Neural progenitor cell (in vitro differentiated cells): ENCODE results near the gene MSANTD3. TPM values are rescaled to one million over a fixed set of nuclear protein-coding genes. Genes with fewer than 3 reads are reported as not detected.
"Not testable (repeated sequence)": the region's sequence is repeated elsewhere in the genome, so short reads cannot be mapped to it uniquely, and the experiment has no call there.

Experiments
- DNase-seq: peaks from one replicate; pipeline ENCODE4 v3.0.0-alpha.2; 2016; ENCODE audit warnings: low spot score
- H2AFZ ChIP-seq: fragments of 200-600 bp; sonication (generic); replicated peaks from 2 replicates; pipeline ENCODE4 v1.6.1; 2016; ENCODE audit warnings: antibody characterized with exemption
- H3F3A ChIP-seq: fragments of 200-600 bp; sonication (generic); 2 replicates; pipeline ENCODE4 v1.6.1; 2016; ENCODE audit warnings: antibody characterized with exemption, low read depth
- H3K27ac ChIP-seq: fragments of 200-600 bp; sonication (generic); 2 replicates; pipeline ENCODE4 v1.5.1; 2016; ENCODE audit warnings: mild to moderate bottlenecking
- H3K27me3 ChIP-seq: fragments of 200-600 bp; sonication (generic); 2 replicates; pipeline ENCODE4 v1.6.1; 2016; ENCODE audit warnings: mild to moderate bottlenecking, moderate library complexity
- H3K36me3 ChIP-seq: fragments of 200-600 bp; sonication (generic); 2 replicates; pipeline ENCODE4 v1.5.1; 2016
- H3K4me1 ChIP-seq: fragments of 200-600 bp; sonication (generic); 2 replicates; pipeline ENCODE4 v1.6.1; 2016; ENCODE audit warnings: mixed run types
- H3K4me2 ChIP-seq: fragments of 200-600 bp; sonication (generic); 2 replicates; pipeline ENCODE4 v1.6.1; 2016
- H3K4me3 ChIP-seq: fragments of 200-600 bp; sonication (generic); 2 replicates; pipeline ENCODE4 v1.5.1; 2016
- H3K79me2 ChIP-seq: fragments of 200-600 bp; sonication (generic); 2 replicates; pipeline ENCODE4 v1.6.1; 2016; ENCODE audit warnings: low read depth
- H3K9ac ChIP-seq: fragments of 200-600 bp; sonication (generic); 2 replicates; pipeline ENCODE4 v1.6.1; 2016
- H3K9me3 ChIP-seq: fragments of 200-600 bp; sonication (generic); 2 replicates; pipeline ENCODE4 v1.5.1; 2016; ENCODE audit warnings: low read depth
- H4K20me1 ChIP-seq: fragments of 200-600 bp; sonication (generic); 2 replicates; pipeline ENCODE4 v1.6.1; 2016; ENCODE audit warnings: low read depth
- H3K27ac Mint-ChIP-seq: 3 replicates; pipeline ENCODE4 v1.8.0; 2021; ENCODE audit warnings: mixed read lengths
- H3K27me3 Mint-ChIP-seq: 2 replicates; pipeline ENCODE4 v1.8.0; 2022; ENCODE audit warnings: low read depth, mild to moderate bottlenecking, inconsistent platforms, moderate library complexity, mixed read lengths; ENCODE audit not compliant: insufficient read depth
- H3K36me3 Mint-ChIP-seq: 3 replicates; pipeline ENCODE4 v1.8.0; 2021; ENCODE audit warnings: mixed read lengths
- H3K4me1 Mint-ChIP-seq: 3 replicates; pipeline ENCODE4 v1.8.0; 2021; ENCODE audit warnings: mixed read lengths
- H3K4me3 Mint-ChIP-seq: 3 replicates; pipeline ENCODE4 v1.8.0; 2021; ENCODE audit warnings: mild to moderate bottlenecking, moderate library complexity, mixed read lengths
- H3K9me3 Mint-ChIP-seq: 3 replicates; pipeline ENCODE4 v1.8.0; 2020; ENCODE audit warnings: mixed read lengths
- CTCF ChIP-seq: fragments of 200-600 bp; sonication (generic); IDR thresholded peaks from 2 replicates; pipeline ENCODE4 v1.5.1; 2017; ENCODE audit warnings: antibody characterized with exemption, mild to moderate bottlenecking
- EZH2 ChIP-seq: fragments of 200-600 bp; sonication (generic); IDR thresholded peaks from 2 replicates; pipeline ENCODE4 v1.6.1; 2017; ENCODE audit warnings: antibody characterized with exemption, mild to moderate bottlenecking, moderate library complexity
- EZH2phosphoT487 ChIP-seq: fragments of 200-600 bp; sonication (generic); IDR thresholded peaks from 2 replicates; pipeline ENCODE4 v1.6.1; 2017; ENCODE audit warnings: antibody characterized with exemption
- total RNA-seq: library from RNA; depleted of rRNA; stranded (reverse); fragments of >200 nt; gene quantifications from 2 replicates; pipeline ENCODE4 v1.2.3, GENCODE V29; 2015; ENCODE audit warnings: low replicate concordance

MSANTD3 gene
- total RNA-seq, 1 donor from 2014 or later: 67.7 TPM

- Histone ChIP-seq H3K4me1 (peaks cover 11% of the 10 kb centered on the region), H4K20me1 (peaks cover 33% of the 10 kb centered on the region), H3K27ac (no peak overlapping the region), H2AFZ (no peak overlapping the region), H3K4me3 (no peak overlapping the region), H3K4me2 (no peak overlapping the region), H3K79me2 (peaks cover 95% of the 10 kb centered on the region), H3K9me3 (no peaks in the 10 kb centered on the region), H3K36me3 (no peaks in the 10 kb centered on the region), H3K9ac (no peak overlapping the region), H3K27me3 (no peaks in the 10 kb centered on the region), H3F3A (peaks cover 15% of the 10 kb centered on the region)
- Mint-ChIP-seq H3K4me1 (peaks cover 9% of the 10 kb centered on the region), H3K27ac (no peak overlapping the region), H3K4me3 (no peak overlapping the region), H3K9me3 (no peaks in the 10 kb centered on the region), H3K36me3 (peaks cover 14% of the 10 kb centered on the region), H3K27me3 (no peaks in the 10 kb centered on the region)
- TF ChIP-seq CTCF (no peak), EZH2phosphoT487 (no peak), EZH2 (no peak)
- DNase-seq: no peak
Observed at GRCh38 chr9:100440071-100440470, 13.1 kb downstream of the MSANTD3 start.

GRCh38 chr9:100440487-100440886 is 13.5 kb downstream of the MSANTD3 start:
- H3K9me3 Mint-ChIP-seq, H3K4me1 Mint-ChIP-seq, DNase-seq, H3K4me3 ChIP-seq, H3K9ac ChIP-seq, H3K27me3 Mint-ChIP-seq, H2AFZ ChIP-seq, H3K27me3 ChIP-seq, H3K36me3 ChIP-seq, H3K4me3 Mint-ChIP-seq, H3K4me2 ChIP-seq, H3K27ac Mint-ChIP-seq, H3K9me3 ChIP-seq, H3K27ac ChIP-seq: not testable (repeated sequence)
- Histone ChIP-seq H4K20me1 (peaks cover 35% of the 10 kb centered on the region), H3K4me1 (peaks cover 11% of the 10 kb centered on the region), H3K79me2 (peaks cover 95% of the 10 kb centered on the region), H3F3A (peaks cover 15% of the 10 kb centered on the region)
- peaks cover 14% of the 10 kb centered on the region for H3K36me3 Mint-ChIP-seq

GRCh38 chr9:100441911-100442361 is 15.0 kb downstream of the MSANTD3 start:
- TF ChIP-seq EZH2phosphoT487 (no peak), CTCF (no peak), EZH2 (no peak)
- Mint-ChIP-seq H3K4me1 (peaks cover 9% of the 10 kb centered on the region), H3K9me3 (no peaks in the 10 kb centered on the region), H3K36me3 (peaks cover 21% of the 10 kb centered on the region), H3K4me3 (no peak overlapping the region), H3K27me3 (no peaks in the 10 kb centered on the region), H3K27ac (no peak overlapping the region)
- H3K36me3 ChIP-seq: peaks cover 8% of the 10 kb centered on the region
- H4K20me1 ChIP-seq: peaks cover 46% of the 10 kb centered on the region
- H3K4me2 ChIP-seq: no peak overlapping the region
- no peak overlapping the region for H3K27ac ChIP-seq
- H3K27me3 ChIP-seq: no peaks in the 10 kb centered on the region
- H3K79me2 ChIP-seq: peaks cover 92% of the 10 kb centered on the region
- H3F3A ChIP-seq: peaks cover 24% of the 10 kb centered on the region
- no peak overlapping the region for H2AFZ ChIP-seq
- no peaks in the 10 kb centered on the region for H3K9me3 ChIP-seq
- H3K9ac ChIP-seq: no peak overlapping the region
- H3K4me1 ChIP-seq: peaks cover 16% of the 10 kb centered on the region
- no peak overlapping the region for H3K4me3 ChIP-seq
- DNase-seq: no peak

- H3K9me3 ChIP-seq: no peaks in the 10 kb centered on the region
- H3K9ac ChIP-seq: no peak overlapping the region
- H3K4me3 Mint-ChIP-seq: no peak overlapping the region
- peaks cover 75% of the 10 kb centered on the region for H3K79me2 ChIP-seq
- no peak overlapping the region for H3K4me2 ChIP-seq
- H2AFZ ChIP-seq: no peak overlapping the region
- no peak overlapping the region for H3K4me3 ChIP-seq
- no peak for DNase-seq
- H4K20me1 ChIP-seq: peaks cover 48% of the 10 kb centered on the region
- peaks cover 27% of the 10 kb centered on the region for H3K36me3 Mint-ChIP-seq
- peaks cover 24% of the 10 kb centered on the region for H3F3A ChIP-seq
- H3K27me3 Mint-ChIP-seq: no peaks in the 10 kb centered on the region
- H3K27me3 ChIP-seq: no peaks in the 10 kb centered on the region
- no peak overlapping the region for H3K27ac ChIP-seq
- TF ChIP-seq EZH2 (no peak), CTCF (no peak), EZH2phosphoT487 (no peak)
- H3K36me3 ChIP-seq: peaks cover 8% of the 10 kb centered on the region
- H3K4me1 ChIP-seq: peaks cover 16% of the 10 kb centered on the region
- no peak overlapping the region for H3K27ac Mint-ChIP-seq
- peaks cover 9% of the 10 kb centered on the region for H3K4me1 Mint-ChIP-seq
- no peaks in the 10 kb centered on the region for H3K9me3 Mint-ChIP-seq
Observed at GRCh38 chr9:100443781-100444768, 17.1 kb downstream of the MSANTD3 start.
